Right cardiac atrium (tissue), 5 donors: Measurements from ENCODE around the gene GNG4. TPM values are rescaled to one million over a fixed set of nuclear protein-coding genes. Genes with fewer than 3 reads are reported as not detected.

Experiments used
- ATAC-seq, 2 donors: fragments of 200-7000 bp; cut with Tn5 transposase; one replicate each; pipeline versions ENCODE4 v1.8.0 to v1.9.1; 2020; ENCODE audit warnings: moderate library complexity in 2 of 2, mild to moderate bottlenecking in 1 of 2
- DNase-seq, 3 donors: peaks; one replicate each; pipeline ENCODE4 v3.0.0-alpha.2; 2020
- H3K27ac ChIP-seq: one replicate; pipeline ENCODE4 v1.5.1; 2013; ENCODE audit warnings: mild to moderate bottlenecking, low read length, control low read depth, moderate library complexity
- H3K27me3 ChIP-seq: one replicate; pipeline ENCODE4 v1.6.1; 2013; ENCODE audit not compliant: control insufficient read depth, insufficient read depth
- H3K4me1 ChIP-seq: one replicate; pipeline ENCODE4 v1.6.1; 2013; ENCODE audit warnings: low read length; ENCODE audit not compliant: control insufficient read depth, insufficient read depth
- H3K4me3 ChIP-seq: one replicate; pipeline ENCODE4 v1.5.1; 2013; ENCODE audit warnings: low read length, control low read depth
- H3K9me3 ChIP-seq: one replicate; pipeline ENCODE4 v1.6.1; 2013; ENCODE audit warnings: low read length; ENCODE audit not compliant: control insufficient read depth
- WGBS: extraction: QIAGEN DNeasy Blood & Tissue Kit; methylation state at CpG from one replicate; pipeline ENCODE4 v1.1.7; 2013; 5-methylcytosine and 5-hydroxymethylcytosine counted together
- intact Hi-C, 4 donors: fragments of 100-400 bp; cut with DNase I; formaldehyde crosslinking; loops; one replicate each; pipeline versions ENCODE4 v1.11.0 to v1.14.0; 2022 to 2023
- polyA plus RNA-seq: library from polyadenylated mRNA; stranded (reverse); fragments of 200-250 nt; gene quantifications from one replicate; pipeline ENCODE4 v1.2.3, GENCODE V29; 2013
- total RNA-seq, 4 donors: library from RNA; stranded (reverse); fragmentation: NEBNext Ultra II Directional; extraction: Animal tissue kit (Norgen Biotek cat#: 25700); gene quantifications; one replicate each; pipeline ENCODE4 v1.2.1, GENCODE V29; 2021
- donor health status: healthy with polysubstance abuse.
- donor health status: DM: no; HTN: yes; CAD: no.
- donor health status: DM: no; HTN: no; CAD: no.
- donor health status: DM: no; HTN: yes; CAD: no; lungs with severe emphysema.
- donor health status: DM: yes; HTN: yes; CAD: no.

The GNG4 gene
- total and polyA plus RNA-seq, 5 donors, result 0.11 TPM; not detected in 4

- ATAC-seq (no peak), DNase-seq (no peak)
- Histone ChIP-seq H3K27ac (no peak overlapping the region), H3K4me3 (no peak overlapping the region), H3K4me1 (no peaks in the 10 kb centered on the region), H3K27me3 (no peaks in the 10 kb centered on the region), H3K9me3 (peaks cover 5% of the 10 kb centered on the region)
- intact Hi-C loops, result no loop called here
- WGBS, result 96% methylated on average over 8 of the region's 8 CpGs
Measured at GRCh38 chr1:235670157-235670776, 20.7 kb upstream of the GNG4 start.

- H3K27ac ChIP-seq, result no peak overlapping the region
- WGBS, result 96% methylated on average over 3 of the region's 3 CpGs
Measured at GRCh38 chr1:235669277-235669676, 19.7 kb upstream of the GNG4 start.

GRCh38 chr1:235663628-235664027 is 14.0 kb upstream of the GNG4 start:
- WGBS, result 92% methylated on average over 4 of the region's 4 CpGs
- no peak for ATAC-seq

More at GRCh38 chr1:235669277-235669676, 19.7 kb upstream of the GNG4 start:
- Histone ChIP-seq H3K27me3 (no peaks in the 10 kb centered on the region), H3K4me1 (no peaks in the 10 kb centered on the region), H3K9me3 (peaks cover 5% of the 10 kb centered on the region), H3K4me3 (no peak overlapping the region)
- no peak for DNase-seq
- intact Hi-C loops, result no loop called here
- no peak for ATAC-seq

GRCh38 chr1:235661568-235661967 is 12.0 kb upstream of the GNG4 start:
- 63% methylated on average over 2 of the region's 2 CpGs for WGBS
- H3K4me1 ChIP-seq, result no peaks in the 10 kb centered on the region
- no peak overlapping the region for H3K4me3 ChIP-seq
- intact Hi-C loops, result no loop called here
- no peak overlapping the region for H3K27ac ChIP-seq
- H3K9me3 ChIP-seq, result no peaks in the 10 kb centered on the region
- ATAC-seq (no peak), DNase-seq (no peak)
- no peaks in the 10 kb centered on the region for H3K27me3 ChIP-seq

More at GRCh38 chr1:235663628-235664027, 14.0 kb upstream of the GNG4 start:
- intact Hi-C loops, result no loop called here
- no peak overlapping the region for H3K27ac ChIP-seq
- no peak for DNase-seq
- no peaks in the 10 kb centered on the region for H3K4me1 ChIP-seq
- no peaks in the 10 kb centered on the region for H3K27me3 ChIP-seq
- H3K9me3 ChIP-seq, result no peaks in the 10 kb centered on the region
- H3K4me3 ChIP-seq, result no peak overlapping the region

GRCh38 chr1:235659186-235659771 is 9.7 kb upstream of the GNG4 start:
- no peaks in the 10 kb centered on the region for H3K4me1 ChIP-seq
- DNase-seq (no peak), ATAC-seq (no peak)
- no peaks in the 10 kb centered on the region for H3K27me3 ChIP-seq
- WGBS, result 89% methylated on average over 14 of the region's 14 CpGs
- H3K4me3 ChIP-seq, result no peak overlapping the region
- no peak overlapping the region for H3K27ac ChIP-seq
- intact Hi-C loops, result no loop called here
- no peaks in the 10 kb centered on the region for H3K9me3 ChIP-seq

- DNase-seq (no peak), ATAC-seq (no peak)
- Histone ChIP-seq H3K4me3 (no peak overlapping the region), H3K27me3 (no peaks in the 10 kb centered on the region), H3K9me3 (no peaks in the 10 kb centered on the region), H3K4me1 (no peaks in the 10 kb centered on the region), H3K27ac (no peak overlapping the region)
- intact Hi-C loops, result no loop called here
- 64% methylated on average over 5 of the region's 5 CpGs for WGBS
Measured at GRCh38 chr1:235657747-235658526, 8.4 kb upstream of the GNG4 start.

- H3K9me3 ChIP-seq, result no peaks in the 10 kb centered on the region
- 83% methylated on average over 5 of the region's 5 CpGs for WGBS
- ATAC-seq (no peak), DNase-seq (no peak)
- H3K27ac ChIP-seq, result no peak overlapping the region
- no peaks in the 10 kb centered on the region for H3K4me1 ChIP-seq
- no peak overlapping the region for H3K4me3 ChIP-seq
- intact Hi-C loops, result no loop called here
- no peaks in the 10 kb centered on the region for H3K27me3 ChIP-seq
Measured at GRCh38 chr1:235657269-235657668, 7.7 kb upstream of the GNG4 start.

- no peak for ATAC-seq
- no peak for DNase-seq
- no peak overlapping the region for H3K27ac ChIP-seq
- no peak overlapping the region for H3K4me3 ChIP-seq
- no peaks in the 10 kb centered on the region for H3K9me3 ChIP-seq
- intact Hi-C loops, result no loop called here
- peaks cover 5% of the 10 kb centered on the region for H3K4me1 ChIP-seq
- WGBS, result 90% methylated on average over 11 of the region's 11 CpGs
- no peaks in the 10 kb centered on the region for H3K27me3 ChIP-seq
Measured at GRCh38 chr1:235652364-235652763, 2.8 kb upstream of the GNG4 start.

- Histone ChIP-seq H3K4me1 (peaks cover 5% of the 10 kb centered on the region), H3K4me3 (no peak overlapping the region), H3K9me3 (no peaks in the 10 kb centered on the region), H3K27me3 (no peaks in the 10 kb centered on the region), H3K27ac (no peak overlapping the region)
- intact Hi-C loops, result no loop called here
- DNase-seq, result no peak
- no peak for ATAC-seq
- 35% methylated on average over 10 of the region's 10 CpGs for WGBS
Measured at GRCh38 chr1:235651170-235651806, 1.7 kb upstream of the GNG4 start.

- no peaks in the 10 kb centered on the region for H3K9me3 ChIP-seq
- DNase-seq, result peak in 2 of 3 donors; percentile 51 to 52
Measured at GRCh38 chr1:235650341-235651169, 971 bp upstream of the GNG4 start.

More at GRCh38 chr1:235650341-235651169, 971 bp upstream of the GNG4 start:
- 2% methylated on average over 71 of the region's 71 CpGs for WGBS
- Histone ChIP-seq H3K27me3 (no peaks in the 10 kb centered on the region), H3K4me1 (peaks cover 5% of the 10 kb centered on the region), H3K4me3 (peak overlapping the region; percentile 85), H3K27ac (no peak overlapping the region)
- peak; percentile 27 to 44 for ATAC-seq
- intact Hi-C loops, result no loop called here
